GM23338 (cell line): ENCODE data around the gene TCIRG1. TPM values are rescaled to one million over a fixed set of nuclear protein-coding genes. Genes with fewer than 3 reads are reported as not detected.

ENCODE experiments used
- ATAC-seq: fragments of 200-7000 bp; cut with Tn5 transposase; 3 replicates; pipeline ENCODE4 v1.9.1; 2020
- DNase-seq: peaks from one replicate; pipeline ENCODE4 v3.0.0-alpha.2; 2015; ENCODE audit warnings: low spot score
- H2AFZ ChIP-seq: fragments of 200-600 bp; sonication (generic); 2 replicates; pipeline ENCODE4 v1.8.0; 2016; ENCODE audit warnings: antibody characterized with exemption, mild to moderate bottlenecking, moderate library complexity
- H3F3A ChIP-seq: fragments of 200-600 bp; sonication (generic); replicated peaks from 2 replicates; pipeline ENCODE4 v1.8.0; 2017; ENCODE audit warnings: antibody characterized with exemption, mixed run types, low read depth
- H3K27ac ChIP-seq: fragments of 200-600 bp; sonication (generic); 2 replicates; pipeline ENCODE4 v1.6.1; 2016; ENCODE audit warnings: low read depth
- H3K27me3 ChIP-seq: fragments of 200-600 bp; sonication (generic); 2 replicates; pipeline ENCODE4 v1.8.0; 2016; ENCODE audit warnings: mild to moderate bottlenecking, mixed run types, moderate library complexity; ENCODE audit not compliant: insufficient read depth
- H3K36me3 ChIP-seq: fragments of 200-600 bp; sonication (generic); 2 replicates; pipeline ENCODE4 v1.8.0; 2016; ENCODE audit warnings: mild to moderate bottlenecking; ENCODE audit not compliant: insufficient read depth
- H3K4me1 ChIP-seq: fragments of 200-600 bp; sonication (generic); 2 replicates; pipeline ENCODE4 v1.8.0; 2016; ENCODE audit warnings: mild to moderate bottlenecking, moderate library complexity; ENCODE audit not compliant: insufficient read depth
- H3K4me2 ChIP-seq: fragments of 200-600 bp; sonication (generic); 2 replicates; pipeline ENCODE4 v1.7.1; 2017; ENCODE audit warnings: mixed run types
- H3K4me3 ChIP-seq: fragments of 200-600 bp; sonication (generic); 2 replicates; pipeline ENCODE4 v1.6.1; 2016; ENCODE audit warnings: mixed run types
- H3K79me2 ChIP-seq: fragments of 200-600 bp; sonication (generic); replicated peaks from 2 replicates; pipeline ENCODE4 v1.8.0; 2017; ENCODE audit warnings: mild to moderate bottlenecking; ENCODE audit not compliant: insufficient read depth
- H3K9me2 ChIP-seq: fragments of 200-600 bp; sonication (generic); 2 replicates; pipeline ENCODE4 v1.8.0; 2017; ENCODE audit not compliant: insufficient read depth
- H4K20me1 ChIP-seq: fragments of 200-600 bp; sonication (generic); replicated peaks from 2 replicates; pipeline ENCODE4 v1.8.0; 2017; ENCODE audit warnings: mild to moderate bottlenecking; ENCODE audit not compliant: insufficient read depth
- H3K27ac Mint-ChIP-seq: 2 replicates; pipeline ENCODE4 v1.8.0; 2020; ENCODE audit warnings: inconsistent platforms, mild to moderate bottlenecking, moderate library complexity, mixed read lengths
- H3K27me3 Mint-ChIP-seq: 3 replicates; pipeline ENCODE4 v1.8.0; 2022; ENCODE audit warnings: low read depth, mild to moderate bottlenecking, moderate library complexity, mixed read lengths, inconsistent platforms; ENCODE audit not compliant: insufficient read depth, poor library complexity
- H3K36me3 Mint-ChIP-seq: 3 replicates; pipeline ENCODE4 v1.8.0; 2021; ENCODE audit warnings: low read depth, mild to moderate bottlenecking, inconsistent platforms, moderate library complexity, mixed read lengths
- H3K4me1 Mint-ChIP-seq: 3 replicates; pipeline ENCODE4 v1.8.0; 2020; ENCODE audit warnings: mild to moderate bottlenecking, inconsistent platforms, mixed read lengths
- H3K4me3 Mint-ChIP-seq: 3 replicates; pipeline ENCODE4 v1.8.0; 2021; ENCODE audit warnings: moderate library complexity, mild to moderate bottlenecking, inconsistent platforms, mixed read lengths
- H3K9me3 Mint-ChIP-seq: 3 replicates; pipeline ENCODE4 v1.8.0; 2020; ENCODE audit warnings: moderate library complexity, mild to moderate bottlenecking, inconsistent platforms, mixed read lengths
- CREB1 ChIP-seq: fragments of 250-450 bp; sonication (Bioruptor Pico); IDR thresholded peaks from 2 replicates; pipeline ENCODE4 v1.5.0; 2020; ENCODE audit warnings: low read depth, mild to moderate bottlenecking, moderate library complexity
- CTCF ChIP-seq, 2 experiments: fragments of 200-600 bp in 1 of 2; sonication (generic) in 1 of 2; conservative IDR thresholded peaks; 2 replicates each; pipeline versions ENCODE4 v1.5.1 to v1.6.1; 2016 to 2017; ENCODE audit warnings: antibody characterized with exemption in 2 of 2, low read depth in 2 of 2, mild to moderate bottlenecking in 2 of 2, moderate library complexity in 1 of 2
- ETS1 ChIP-seq: IDR thresholded peaks from 2 replicates; pipeline ENCODE4 v1.6.1; 2016; ENCODE audit warnings: antibody characterized with exemption
- EZH2 ChIP-seq: fragments of 200-600 bp; sonication (generic); IDR thresholded peaks from one replicate; pipeline ENCODE4 v1.8.0; 2017; ENCODE audit warnings: antibody characterized with exemption, mild to moderate bottlenecking, low read depth; ENCODE audit not compliant: unreplicated experiment
- EZH2phosphoT487 ChIP-seq: fragments of 200-600 bp; sonication (generic); IDR thresholded peaks from one replicate; pipeline ENCODE4 v1.8.1; 2018; ENCODE audit warnings: antibody characterized with exemption; ENCODE audit not compliant: unreplicated experiment
- JUNB ChIP-seq: IDR thresholded peaks from one replicate; pipeline ENCODE4 v1.6.1; 2016; ENCODE audit warnings: antibody characterized with exemption; ENCODE audit not compliant: unreplicated experiment
- NANOG ChIP-seq: IDR thresholded peaks from 2 replicates; pipeline ENCODE4 v1.6.1; 2016; ENCODE audit warnings: antibody characterized with exemption, borderline replicate concordance
- POLR2AphosphoS5 ChIP-seq: IDR thresholded peaks from 2 replicates; pipeline ENCODE4 v1.6.1; 2016; ENCODE audit warnings: antibody characterized with exemption, low read depth
- STAT1 ChIP-seq: IDR thresholded peaks from one replicate; pipeline ENCODE4 v1.6.1; 2016; ENCODE audit warnings: antibody characterized with exemption; ENCODE audit not compliant: unreplicated experiment
- ZNF331 ChIP-seq: fragments of 250-450 bp; sonication (Bioruptor Pico); IDR thresholded peaks from 2 replicates; pipeline ENCODE4 v1.5.0; 2020; ENCODE audit warnings: low read depth, mild to moderate bottlenecking, moderate library complexity
- polyA plus RNA-seq: library from polyadenylated mRNA; unstranded; fragments of >200 nt; fragmentation: Nextera tagmentation; extraction: Ambion mirVana; gene quantifications from 2 replicates; pipeline ENCODE4 v1.2.1, GENCODE V29; 2016
- total RNA-seq: library from RNA; depleted of rRNA; stranded (reverse); fragments of >200 nt; shearing (Covaris generic); gene quantifications from 2 replicates; pipeline ENCODE4 v1.2.3, GENCODE V29; 2014
- TF ChIP-seq, protein P1 (sequence below): IDR thresholded peaks from one replicate; pipeline ENCODE4 v1.6.1; 2018; ENCODE audit warnings: antibody characterized with exemption; ENCODE audit not compliant: unreplicated experiment
- TF ChIP-seq, protein P2 (sequence below): fragments of 250-450 bp; sonication (Bioruptor Pico); IDR thresholded peaks from 2 replicates; pipeline ENCODE4 v1.5.0; 2020; ENCODE audit warnings: mild to moderate bottlenecking, moderate library complexity

Gene TCIRG1
- total and polyA plus RNA-seq, 2 experiments from 2014 or later, result 20.4 to 40.4 TPM

GRCh38 chr11:68008381-68009337, 30.2 kb upstream of the TCIRG1 start:
- Mint-ChIP-seq H3K9me3 (no peaks in the 10 kb centered on the region; the same call in 2 of the 3 replicates), H3K36me3 (no peaks in the 10 kb centered on the region), H3K4me3 (no peak overlapping the region; the same call in 2 of the 3 replicates), H3K27ac (no peak overlapping the region), H3K4me1 (peaks cover 28% of the 10 kb centered on the region), H3K27me3 (peaks cover 15% of the 10 kb centered on the region)
- Histone ChIP-seq H3K79me2 (no peaks in the 10 kb centered on the region), H3K4me3 (no peak overlapping the region), H3K9me2 (no peaks in the 10 kb centered on the region), H3K4me2 (no peak overlapping the region), H3K27ac (no peak overlapping the region), H3K27me3 (no peaks in the 10 kb centered on the region), H3K4me1 (peaks cover 16% of the 10 kb centered on the region), H3K36me3 (no peaks in the 10 kb centered on the region), H3F3A (0 out of 2 replicates have a peak, but pooled peaks cover 7% of the 10 kb centered on the region), H2AFZ (no peak overlapping the region), H4K20me1 (no peaks in the 10 kb centered on the region)
- TF ChIP-seq, protein P1, sequence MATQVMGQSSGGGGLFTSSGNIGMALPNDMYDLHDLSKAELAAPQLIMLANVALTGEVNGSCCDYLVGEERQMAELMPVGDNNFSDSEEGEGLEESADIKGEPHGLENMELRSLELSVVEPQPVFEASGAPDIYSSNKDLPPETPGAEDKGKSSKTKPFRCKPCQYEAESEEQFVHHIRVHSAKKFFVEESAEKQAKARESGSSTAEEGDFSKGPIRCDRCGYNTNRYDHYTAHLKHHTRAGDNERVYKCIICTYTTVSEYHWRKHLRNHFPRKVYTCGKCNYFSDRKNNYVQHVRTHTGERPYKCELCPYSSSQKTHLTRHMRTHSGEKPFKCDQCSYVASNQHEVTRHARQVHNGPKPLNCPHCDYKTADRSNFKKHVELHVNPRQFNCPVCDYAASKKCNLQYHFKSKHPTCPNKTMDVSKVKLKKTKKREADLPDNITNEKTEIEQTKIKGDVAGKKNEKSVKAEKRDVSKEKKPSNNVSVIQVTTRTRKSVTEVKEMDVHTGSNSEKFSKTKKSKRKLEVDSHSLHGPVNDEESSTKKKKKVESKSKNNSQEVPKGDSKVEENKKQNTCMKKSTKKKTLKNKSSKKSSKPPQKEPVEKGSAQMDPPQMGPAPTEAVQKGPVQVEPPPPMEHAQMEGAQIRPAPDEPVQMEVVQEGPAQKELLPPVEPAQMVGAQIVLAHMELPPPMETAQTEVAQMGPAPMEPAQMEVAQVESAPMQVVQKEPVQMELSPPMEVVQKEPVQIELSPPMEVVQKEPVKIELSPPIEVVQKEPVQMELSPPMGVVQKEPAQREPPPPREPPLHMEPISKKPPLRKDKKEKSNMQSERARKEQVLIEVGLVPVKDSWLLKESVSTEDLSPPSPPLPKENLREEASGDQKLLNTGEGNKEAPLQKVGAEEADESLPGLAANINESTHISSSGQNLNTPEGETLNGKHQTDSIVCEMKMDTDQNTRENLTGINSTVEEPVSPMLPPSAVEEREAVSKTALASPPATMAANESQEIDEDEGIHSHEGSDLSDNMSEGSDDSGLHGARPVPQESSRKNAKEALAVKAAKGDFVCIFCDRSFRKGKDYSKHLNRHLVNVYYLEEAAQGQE, result no peak
- TF ChIP-seq JUNB (no peak), ETS1 (no peak), NANOG (no peak), STAT1 (no peak), ZNF331 (CRISPR knock-in tag) (no peak), CREB1 (CRISPR knock-in tag) (no peak), EZH2phosphoT487 (no peak), EZH2 (no peak), CTCF (conservative IDR thresholded peaks at IDR 0.05; ENCODE audit: low read depth in 2 of 2) (no peak), POLR2AphosphoS5 (no peak)
- TF ChIP-seq, protein P2, sequence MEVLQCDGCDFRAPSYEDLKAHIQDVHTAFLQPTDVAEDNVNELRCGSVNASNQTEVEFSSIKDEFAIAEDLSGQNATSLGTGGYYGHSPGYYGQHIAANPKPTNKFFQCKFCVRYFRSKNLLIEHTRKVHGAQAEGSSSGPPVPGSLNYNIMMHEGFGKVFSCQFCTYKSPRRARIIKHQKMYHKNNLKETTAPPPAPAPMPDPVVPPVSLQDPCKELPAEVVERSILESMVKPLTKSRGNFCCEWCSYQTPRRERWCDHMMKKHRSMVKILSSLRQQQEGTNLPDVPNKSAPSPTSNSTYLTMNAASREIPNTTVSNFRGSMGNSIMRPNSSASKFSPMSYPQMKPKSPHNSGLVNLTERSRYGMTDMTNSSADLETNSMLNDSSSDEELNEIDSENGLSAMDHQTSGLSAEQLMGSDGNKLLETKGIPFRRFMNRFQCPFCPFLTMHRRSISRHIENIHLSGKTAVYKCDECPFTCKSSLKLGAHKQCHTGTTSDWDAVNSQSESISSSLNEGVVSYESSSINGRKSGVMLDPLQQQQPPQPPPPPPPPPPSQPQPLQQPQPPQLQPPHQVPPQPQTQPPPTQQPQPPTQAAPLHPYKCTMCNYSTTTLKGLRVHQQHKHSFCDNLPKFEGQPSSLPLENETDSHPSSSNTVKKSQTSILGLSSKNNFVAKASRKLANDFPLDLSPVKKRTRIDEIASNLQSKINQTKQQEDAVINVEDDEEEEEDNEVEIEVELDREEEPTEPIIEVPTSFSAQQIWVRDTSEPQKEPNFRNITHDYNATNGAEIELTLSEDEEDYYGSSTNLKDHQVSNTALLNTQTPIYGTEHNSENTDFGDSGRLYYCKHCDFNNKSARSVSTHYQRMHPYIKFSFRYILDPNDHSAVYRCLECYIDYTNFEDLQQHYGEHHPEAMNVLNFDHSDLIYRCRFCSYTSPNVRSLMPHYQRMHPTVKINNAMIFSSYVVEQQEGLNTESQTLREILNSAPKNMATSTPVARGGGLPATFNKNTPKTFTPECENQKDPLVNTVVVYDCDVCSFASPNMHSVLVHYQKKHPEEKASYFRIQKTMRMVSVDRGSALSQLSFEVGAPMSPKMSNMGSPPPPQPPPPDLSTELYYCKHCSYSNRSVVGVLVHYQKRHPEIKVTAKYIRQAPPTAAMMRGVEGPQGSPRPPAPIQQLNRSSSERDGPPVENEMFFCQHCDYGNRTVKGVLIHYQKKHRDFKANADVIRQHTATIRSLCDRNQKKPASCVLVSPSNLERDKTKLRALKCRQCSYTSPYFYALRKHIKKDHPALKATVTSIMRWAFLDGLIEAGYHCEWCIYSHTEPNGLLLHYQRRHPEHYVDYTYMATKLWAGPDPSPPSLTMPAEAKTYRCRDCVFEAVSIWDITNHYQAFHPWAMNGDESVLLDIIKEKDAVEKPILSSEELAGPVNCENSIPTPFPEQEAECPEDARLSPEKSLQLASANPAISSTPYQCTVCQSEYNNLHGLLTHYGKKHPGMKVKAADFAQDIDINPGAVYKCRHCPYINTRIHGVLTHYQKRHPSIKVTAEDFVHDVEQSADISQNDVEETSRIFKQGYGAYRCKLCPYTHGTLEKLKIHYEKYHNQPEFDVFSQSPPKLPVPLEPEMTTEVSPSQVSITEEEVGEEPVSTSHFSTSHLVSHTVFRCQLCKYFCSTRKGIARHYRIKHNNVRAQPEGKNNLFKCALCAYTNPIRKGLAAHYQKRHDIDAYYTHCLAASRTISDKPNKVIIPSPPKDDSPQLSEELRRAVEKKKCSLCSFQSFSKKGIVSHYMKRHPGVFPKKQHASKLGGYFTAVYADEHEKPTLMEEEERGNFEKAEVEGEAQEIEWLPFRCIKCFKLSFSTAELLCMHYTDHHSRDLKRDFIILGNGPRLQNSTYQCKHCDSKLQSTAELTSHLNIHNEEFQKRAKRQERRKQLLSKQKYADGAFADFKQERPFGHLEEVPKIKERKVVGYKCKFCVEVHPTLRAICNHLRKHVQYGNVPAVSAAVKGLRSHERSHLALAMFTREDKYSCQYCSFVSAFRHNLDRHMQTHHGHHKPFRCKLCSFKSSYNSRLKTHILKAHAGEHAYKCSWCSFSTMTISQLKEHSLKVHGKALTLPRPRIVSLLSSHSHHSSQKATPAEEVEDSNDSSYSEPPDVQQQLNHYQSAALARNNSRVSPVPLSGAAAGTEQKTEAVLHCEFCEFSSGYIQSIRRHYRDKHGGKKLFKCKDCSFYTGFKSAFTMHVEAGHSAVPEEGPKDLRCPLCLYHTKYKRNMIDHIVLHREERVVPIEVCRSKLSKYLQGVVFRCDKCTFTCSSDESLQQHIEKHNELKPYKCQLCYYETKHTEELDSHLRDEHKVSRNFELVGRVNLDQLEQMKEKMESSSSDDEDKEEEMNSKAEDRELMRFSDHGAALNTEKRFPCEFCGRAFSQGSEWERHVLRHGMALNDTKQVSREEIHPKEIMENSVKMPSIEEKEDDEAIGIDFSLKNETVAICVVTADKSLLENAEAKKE, result no peak
- ATAC-seq, result no peak
- DNase-seq, result no peak
